Neural cell (in vitro differentiated cells): Measurements from ENCODE around the gene MAP3K13.

Source experiments
- CTCF ChIP-seq: fragments of 450-650 bp; IDR thresholded peaks from 2 replicates; pipeline ENCODE4 v1.5.1; 2014; ENCODE audit warnings: antibody characterized with exemption, mild to moderate bottlenecking, moderate library complexity; ENCODE audit not compliant: poor library complexity, severe bottlenecking
- EP300 ChIP-seq: fragments of 450-650 bp; conservative IDR thresholded peaks from 2 replicates; pipeline ENCODE4 v1.6.1; 2014; ENCODE audit warnings: antibody characterized with exemption, mild to moderate bottlenecking, moderate library complexity; ENCODE audit not compliant: poor library complexity, severe bottlenecking
- EZH2 ChIP-seq: fragments of 200-600, 300-800 bp; shearing (Covaris generic), sonication (generic); IDR thresholded peaks from 2 replicates; pipeline ENCODE4 v1.6.1; 2014; ENCODE audit warnings: antibody characterized with exemption, low read length, borderline replicate concordance, mild to moderate bottlenecking; ENCODE audit not compliant: insufficient read depth, poor library complexity, severe bottlenecking
- MXI1 ChIP-seq: fragments of 450-650 bp; conservative IDR thresholded peaks from 2 replicates; pipeline ENCODE4 v1.6.1; 2014; ENCODE audit warnings: antibody characterized with exemption, mild to moderate bottlenecking; ENCODE audit not compliant: poor library complexity, severe bottlenecking
- SMC3 ChIP-seq: fragments of 450-650 bp; conservative IDR thresholded peaks from 2 replicates; pipeline ENCODE4 v1.6.1; 2014; ENCODE audit warnings: antibody characterized with exemption, mild to moderate bottlenecking, moderate library complexity; ENCODE audit not compliant: poor library complexity

GRCh38 chr3:185507883-185508282, 144.9 kb downstream of the MAP3K13 start:
- no peak for TF ChIP-seq CTCF
- no peak for TF ChIP-seq SMC3
- no peak for TF ChIP-seq EP300
- TF ChIP-seq MXI1, result no peak
- no peak for TF ChIP-seq EZH2
